DND-41 (cell line): ENCODE data around the gene ACVRL1.

ENCODE experiments used
- EZH2 ChIP-seq: IDR thresholded peaks from 3 replicates; pipeline ENCODE4 v1.6.1; 2012; ENCODE audit warnings: borderline replicate concordance, low read depth, mild to moderate bottlenecking, moderate library complexity, low read length, inconsistent platforms; ENCODE audit not compliant: severe bottlenecking
- TF ChIP-seq, protein P1 (sequence below): IDR thresholded peaks from 2 replicates; pipeline ENCODE4 v1.5.1; 2012; ENCODE audit warnings: borderline replicate concordance, low read length, moderate library complexity, mild to moderate bottlenecking; ENCODE audit not compliant: poor library complexity, severe bottlenecking; ENCODE audit errors: extremely low read depth

DNA sequence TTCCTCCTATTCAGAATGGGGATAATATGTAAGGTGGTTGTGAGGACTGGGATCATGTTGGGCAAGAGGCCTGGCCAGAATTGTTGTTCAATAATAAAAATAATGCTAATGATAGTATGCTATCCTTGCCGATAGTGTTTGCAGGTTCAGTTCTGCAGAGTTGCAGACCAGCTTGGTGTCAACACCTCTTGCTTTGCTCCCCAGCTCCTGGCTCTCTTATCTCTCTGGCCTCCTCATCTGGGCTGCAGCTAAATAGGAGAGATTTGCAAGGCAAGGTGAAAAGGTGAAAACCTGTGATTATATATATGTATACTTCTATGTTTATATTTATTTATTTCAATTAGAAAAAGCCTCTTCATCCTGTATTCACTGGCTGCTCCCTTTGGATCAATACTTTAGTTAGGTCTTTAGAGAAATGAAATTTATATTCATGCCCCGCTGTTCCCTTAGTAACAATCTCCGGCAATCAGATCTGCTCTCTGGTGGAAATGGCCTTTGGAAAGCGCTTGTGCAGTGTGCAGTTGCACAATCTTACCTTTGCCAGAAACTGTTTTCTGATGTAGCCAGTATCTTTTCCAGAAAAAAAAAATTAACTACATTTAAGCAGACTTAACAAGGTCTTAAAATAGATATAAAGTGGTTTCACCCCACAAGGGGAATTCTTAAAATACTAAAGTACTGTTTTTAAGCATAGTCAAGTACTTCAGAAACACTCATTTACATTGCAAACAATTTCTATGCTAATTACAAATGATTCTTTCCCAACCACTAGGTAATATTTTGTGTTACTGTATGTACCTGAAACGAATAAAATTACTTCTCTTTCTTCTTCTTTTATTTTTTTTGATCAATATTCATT is 25.1 kb downstream of the ACVRL1 start:
- TF ChIP-seq, protein P1, sequence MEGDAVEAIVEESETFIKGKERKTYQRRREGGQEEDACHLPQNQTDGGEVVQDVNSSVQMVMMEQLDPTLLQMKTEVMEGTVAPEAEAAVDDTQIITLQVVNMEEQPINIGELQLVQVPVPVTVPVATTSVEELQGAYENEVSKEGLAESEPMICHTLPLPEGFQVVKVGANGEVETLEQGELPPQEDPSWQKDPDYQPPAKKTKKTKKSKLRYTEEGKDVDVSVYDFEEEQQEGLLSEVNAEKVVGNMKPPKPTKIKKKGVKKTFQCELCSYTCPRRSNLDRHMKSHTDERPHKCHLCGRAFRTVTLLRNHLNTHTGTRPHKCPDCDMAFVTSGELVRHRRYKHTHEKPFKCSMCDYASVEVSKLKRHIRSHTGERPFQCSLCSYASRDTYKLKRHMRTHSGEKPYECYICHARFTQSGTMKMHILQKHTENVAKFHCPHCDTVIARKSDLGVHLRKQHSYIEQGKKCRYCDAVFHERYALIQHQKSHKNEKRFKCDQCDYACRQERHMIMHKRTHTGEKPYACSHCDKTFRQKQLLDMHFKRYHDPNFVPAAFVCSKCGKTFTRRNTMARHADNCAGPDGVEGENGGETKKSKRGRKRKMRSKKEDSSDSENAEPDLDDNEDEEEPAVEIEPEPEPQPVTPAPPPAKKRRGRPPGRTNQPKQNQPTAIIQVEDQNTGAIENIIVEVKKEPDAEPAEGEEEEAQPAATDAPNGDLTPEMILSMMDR: no peak
- no peak for TF ChIP-seq EZH2
